Measurements from ENCODE around the gene LITAFD. TPM values are rescaled to one million over a fixed set of nuclear protein-coding genes. Genes with fewer than 3 reads are reported as not detected.

LITAFD gene
- total and polyA plus RNA-seq, 10 of the 15 experiments (the other 5 are each of a cell fraction or from before 2014, with no cell fraction given) = not detected

GRCh38 chr16:8854298-8854948 is 27.7 kb upstream of the LITAFD start:
- CTCF ChIA-PET = interaction anchor here (1.9 kb wide), 1 partner anchor 27 kb away, joined by 8 read pairs; the partner anchor contains the start of gene LITAFD
- no peak for DNase-seq (ENCODE audit: low read depth, low spot score)

More at GRCh38 chr16:8854298-8854948, 27.7 kb upstream of the LITAFD start:
- ChIA-PET RAD21 (ENCODE audit: unreplicated experiment) (interaction anchor here (1.4 kb wide), 1 partner anchor 26 kb away, joined by 5 read pairs; no protein-coding TSS in a partner anchor), POLR2A (interaction anchor here (0.7 to 1.2 kb wide), 2 partner anchors 9 to 15 kb away, joined by 3 read pairs; partner anchors contain the start of gene CARHSP1), SMC1A (ENCODE audit: uncharacterized antibody, unreplicated experiment) (interaction anchor here (1.2 kb wide), 1 partner anchor 14 kb away, joined by 3 read pairs; the partner anchor contains the start of gene CARHSP1)
- FAIRE-seq (no peak), ATAC-seq (no peak)
- Histone ChIP-seq H3K4me2 (ENCODE audit: control insufficient read depth, insufficient read depth) (no peak overlapping the region), H2AFZ (ENCODE audit: control insufficient read depth, low read depth, low read length) (no peak overlapping the region), H3K4me1 (ENCODE audit: control insufficient read depth, insufficient read depth, low read length) (no peaks in the 10 kb centered on the region; the same call in 1 of the 2 replicates), H3K9me3 (replicated peaks; ENCODE audit: control insufficient read depth, insufficient read depth, low read length) (no peaks in the 10 kb centered on the region), H3K4me3 (no peak overlapping the region), H3K27me3 (replicated peaks in 1 of 2; ENCODE audit: control insufficient read depth in 2 of 2, insufficient read depth in 2 of 2, low read length in 1 of 2) (no peaks in the 10 kb centered on the region), H3K79me2 (ENCODE audit: control insufficient read depth, insufficient read depth, low read length) (no peaks in the 10 kb centered on the region), H3K27ac (ENCODE audit: control insufficient read depth, insufficient read depth) (no peak overlapping the region), H3K9ac (ENCODE audit: control insufficient read depth, insufficient read depth, low read length) (no peak overlapping the region), H4K20me1 (ENCODE audit: control insufficient read depth, insufficient read depth) (no peaks in the 10 kb centered on the region), H3K36me3 (ENCODE audit: control insufficient read depth in 2 of 2, insufficient read depth in 2 of 2, low read length in 1 of 2) (peaks cover 28 to 63% of the 10 kb centered on the region in 2 experiments)
- in situ Hi-C loops (cut with MboI) (no loop called here), intact Hi-C loops (cut with micrococcal nuclease; ENCODE audit: unreplicated experiment) (no loop called here)
- no TSS peak for BruUV-seq (replicated peaks)
- WGBS (ENCODE audit: insufficient coverage, insufficient replicate concordance, low lambda C conversion rate, missing lambda C conversion rate) = 91% methylated on average over 9 of the region's 9 CpGs
- TF ChIP-seq NFYA (IDR thresholded peaks at IDR 0.05; ENCODE audit: borderline replicate concordance, low read depth, low read length) (no peak), ELK1 (IDR thresholded peaks at IDR 0.05; ENCODE audit: low read depth, low read length) (no peak), POLR2A (IDR thresholded peaks at IDR 0.05; ENCODE audit: low read depth, low read length) (no peak; the same call in 1 of the 2 replicates), SPI1 (IDR thresholded peaks at IDR 0.05; ENCODE audit: borderline replicate concordance, insufficient read depth, low read depth, low read length) (no peak), SKIL (IDR thresholded peaks at IDR 0.05; ENCODE audit: low read depth, poor library complexity, severe bottlenecking) (no peak), NRF1 (conservative IDR thresholded peaks at IDR 0.05; ENCODE audit: low read depth, low read length) (no peak), WRNIP1 (IDR thresholded peaks at IDR 0.05; ENCODE audit: borderline replicate concordance, low read depth, low read length) (no peak), ZSCAN29 (IDR thresholded peaks at IDR 0.05) (no peak), POU2F2 (IDR thresholded peaks at IDR 0.05; ENCODE audit: borderline replicate concordance, low read depth, low read length) (no peak), TCF3 (IDR thresholded peaks at IDR 0.05; ENCODE audit: borderline replicate concordance, insufficient read depth, low read depth, low read length) (no peak), RCOR1 (conservative IDR thresholded peaks at IDR 0.05; ENCODE audit: low read depth, low read length) (no peak), CTCF (IDR thresholded peaks at IDR 0.05 in 2 of 3, conservative IDR thresholded peaks at IDR 0.05 in 1 of 3; ENCODE audit: control insufficient read depth in 2 of 3, extremely low read depth in 1 of 3, insufficient read depth in 1 of 3, low read depth in 3 of 3, low read length in 3 of 3) (no peak), MAX (IDR thresholded peaks at IDR 0.05; ENCODE audit: low read depth, low read length) (no peak), SMC3 (IDR thresholded peaks at IDR 0.05; ENCODE audit: borderline replicate concordance, low read length) (no peak)
